Body of pancreas (tissue), 4 donors: ENCODE results near the gene SMYD4.

Experiments used
- POLR2A ChIP-seq, 3 donors: fragments of 450-650 bp; IDR thresholded peaks; one replicate each; pipeline ENCODE4 v1.6.1; 2016; ENCODE audit warnings: antibody characterized with exemption in 3 of 3, mild to moderate bottlenecking in 2 of 3
- TF ChIP-seq, protein P1 (sequence below), 7 experiments: fragments of 450-650 bp in 4 of 7; fragments of 200-600 bp in 3 of 7; sonication (generic) in 3 of 7; IDR thresholded peaks; one replicate each; pipeline ENCODE4 v1.5.1; 2016 to 2019; ENCODE audit warnings: antibody characterized with exemption in 7 of 7

DNA sequence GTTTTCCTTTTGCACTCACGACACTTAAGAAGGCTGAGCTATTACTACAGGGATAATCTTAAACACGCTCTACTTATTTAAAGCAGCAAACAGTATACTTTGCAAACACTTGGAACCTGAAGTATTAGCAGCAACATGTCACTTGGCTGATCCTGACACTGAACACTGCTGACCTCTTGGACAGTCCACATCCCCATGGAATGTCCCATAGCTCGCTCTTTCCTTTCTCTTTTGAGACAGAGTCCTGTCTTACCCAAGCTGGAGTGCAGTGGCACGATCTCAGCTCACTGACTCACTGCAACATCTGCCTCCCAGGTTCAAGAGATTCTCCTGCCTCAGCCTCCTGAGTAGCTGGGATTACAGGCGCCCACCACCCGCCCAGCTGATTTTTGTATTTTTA, 26.4 kb downstream of the SMYD4 start:
- TF ChIP-seq, protein P1, sequence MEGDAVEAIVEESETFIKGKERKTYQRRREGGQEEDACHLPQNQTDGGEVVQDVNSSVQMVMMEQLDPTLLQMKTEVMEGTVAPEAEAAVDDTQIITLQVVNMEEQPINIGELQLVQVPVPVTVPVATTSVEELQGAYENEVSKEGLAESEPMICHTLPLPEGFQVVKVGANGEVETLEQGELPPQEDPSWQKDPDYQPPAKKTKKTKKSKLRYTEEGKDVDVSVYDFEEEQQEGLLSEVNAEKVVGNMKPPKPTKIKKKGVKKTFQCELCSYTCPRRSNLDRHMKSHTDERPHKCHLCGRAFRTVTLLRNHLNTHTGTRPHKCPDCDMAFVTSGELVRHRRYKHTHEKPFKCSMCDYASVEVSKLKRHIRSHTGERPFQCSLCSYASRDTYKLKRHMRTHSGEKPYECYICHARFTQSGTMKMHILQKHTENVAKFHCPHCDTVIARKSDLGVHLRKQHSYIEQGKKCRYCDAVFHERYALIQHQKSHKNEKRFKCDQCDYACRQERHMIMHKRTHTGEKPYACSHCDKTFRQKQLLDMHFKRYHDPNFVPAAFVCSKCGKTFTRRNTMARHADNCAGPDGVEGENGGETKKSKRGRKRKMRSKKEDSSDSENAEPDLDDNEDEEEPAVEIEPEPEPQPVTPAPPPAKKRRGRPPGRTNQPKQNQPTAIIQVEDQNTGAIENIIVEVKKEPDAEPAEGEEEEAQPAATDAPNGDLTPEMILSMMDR (IDR thresholded peaks at IDR 0.05) = no peak
- TF ChIP-seq POLR2A (IDR thresholded peaks at IDR 0.05) = no peak
